GM12878 (cell line): ENCODE measurements around the gene CCDC61. TPM values are rescaled to one million over a fixed set of nuclear protein-coding genes. Genes with fewer than 3 reads are reported as not detected.

Source experiments
- ATAC-seq: fragments of 200-7000 bp; cut with Tn5 transposase; 3 replicates; pipeline ENCODE4 v1.9.1; 2020; ENCODE audit warnings: mild to moderate bottlenecking, moderate library complexity
- BruUV-seq: library from RNA; stranded (reverse); fragments of 400-500 nt; replicated peaks from 2 replicates; lab custom pipeline; 2021; lab: Mats Ljungman, UMichigan
- CTCF ChIA-PET: fragments of 300-600 bp; sonication (Branson Sonifier 250); formaldehyde crosslinking; extraction: SDS; loops from one replicate; lab custom pipeline; 2021; ENCODE audit warnings: inconsistent platforms; lab: Yijun Ruan, JAX
- POLR2A ChIA-PET: fragments of 350-600 bp; formaldehyde crosslinking; extraction: SDS; loops from one replicate; lab custom pipeline; 2021; ENCODE audit warnings: inconsistent platforms; lab: Charles Lee
- RAD21 ChIA-PET: fragments of 300-600 bp; sonication (Branson Sonifier 250); formaldehyde crosslinking; loops from one replicate; lab custom pipeline; 2023; ENCODE audit warnings: antibody characterized with exemption; ENCODE audit not compliant: unreplicated experiment; lab: Charles Lee
- SMC1A ChIA-PET: fragments of 300-600 bp; sonication (Branson Sonifier 250); formaldehyde crosslinking; loops from one replicate; lab custom pipeline; 2023; ENCODE audit not compliant: unreplicated experiment, uncharacterized antibody; lab: Charles Lee
- DNase-seq: peaks from one replicate; pipeline ENCODE4 v3.0.0-alpha.2; 2011; ENCODE audit warnings: low read depth, low spot score
- FAIRE-seq: peaks from 3 replicates; lab custom pipeline; 2011; peaks lifted over from hg19 to GRCh38; lab: Jason Lieb, UNC
- H2AFZ ChIP-seq: 2 replicates; pipeline ENCODE4 v1.6.0; 2011; ENCODE audit warnings: low read depth, low read length, control low read depth; ENCODE audit not compliant: control insufficient read depth
- H3K27ac ChIP-seq: 2 replicates; pipeline ENCODE4 v1.5.1; 2011; ENCODE audit warnings: control low read depth; ENCODE audit not compliant: control insufficient read depth, insufficient read depth
- H3K27me3 ChIP-seq, 2 experiments: replicated peaks in 1 of 2; 2 replicates each; pipeline versions ENCODE4 v1.6.0 to v1.6.1; 2011; ENCODE audit warnings: low read length in 1 of 2; ENCODE audit not compliant: control insufficient read depth in 2 of 2, insufficient read depth in 2 of 2
- H3K36me3 ChIP-seq, 2 experiments: 2 replicates each; pipeline ENCODE4 v1.5.1; 2011; ENCODE audit warnings: low read length in 1 of 2; ENCODE audit not compliant: control insufficient read depth in 2 of 2, insufficient read depth in 2 of 2
- H3K4me1 ChIP-seq: 2 replicates; pipeline ENCODE4 v1.6.1; 2011; ENCODE audit warnings: mild to moderate bottlenecking, low read length, moderate library complexity, mixed read lengths; ENCODE audit not compliant: control insufficient read depth, insufficient read depth
- H3K4me2 ChIP-seq: 2 replicates; pipeline ENCODE4 v1.6.0; 2011; ENCODE audit warnings: control low read depth; ENCODE audit not compliant: control insufficient read depth, insufficient read depth
- H3K4me3 ChIP-seq: fragments of 200-600 bp; sonication (generic); 2 replicates; pipeline ENCODE4 v1.5.1; 2016
- H3K79me2 ChIP-seq: 2 replicates; pipeline ENCODE4 v1.6.0; 2011; ENCODE audit warnings: low read length; ENCODE audit not compliant: control insufficient read depth, insufficient read depth
- H3K9ac ChIP-seq: 2 replicates; pipeline ENCODE4 v1.8.0; 2011; ENCODE audit warnings: low read length, control low read depth, mixed read lengths; ENCODE audit not compliant: control insufficient read depth, insufficient read depth
- H3K9me3 ChIP-seq: replicated peaks from 3 replicates; pipeline ENCODE4 v1.5.1; 2011; ENCODE audit warnings: mild to moderate bottlenecking, low read length; ENCODE audit not compliant: control insufficient read depth, insufficient read depth
- H4K20me1 ChIP-seq: 2 replicates; pipeline ENCODE4 v1.6.0; 2011; ENCODE audit not compliant: control insufficient read depth, insufficient read depth
- CREB1 ChIP-seq: IDR thresholded peaks from 2 replicates; pipeline ENCODE4 v1.6.1; 2012; ENCODE audit warnings: low read depth, mild to moderate bottlenecking, inconsistent platforms
- EGR1 ChIP-seq, 2 experiments: IDR thresholded peaks; 1 replicate in 1 of 2; 2 replicates in 1 of 2; pipeline ENCODE4 v1.6.1; 2011 to 2012; ENCODE audit warnings: low read depth in 2 of 2, low read length in 2 of 2, borderline replicate concordance in 1 of 2, mild to moderate bottlenecking in 1 of 2, moderate library complexity in 1 of 2
- ESRRA ChIP-seq: IDR thresholded peaks from 2 replicates; pipeline ENCODE4 v1.6.1; 2012; ENCODE audit warnings: mild to moderate bottlenecking, low read length, improper control_type of control experiment
- IRF4 ChIP-seq: IDR thresholded peaks from 2 replicates; pipeline ENCODE4 v1.6.1; 2011; ENCODE audit warnings: low read depth, low read length
- MEF2B ChIP-seq: fragments of 450-650 bp; IDR thresholded peaks from 2 replicates; pipeline ENCODE4 v1.6.1; 2018; ENCODE audit warnings: mild to moderate bottlenecking, moderate library complexity; ENCODE audit not compliant: partially characterized antibody, poor library complexity, severe bottlenecking
- SMAD1 ChIP-seq: fragments of 450-650 bp; IDR thresholded peaks from 2 replicates; pipeline ENCODE4 v1.6.1; 2018; ENCODE audit warnings: mild to moderate bottlenecking, low read depth; ENCODE audit not compliant: partially characterized antibody
- WGBS: methylation state at CpG from one replicate; pipeline ENCODE4 v1.1.6; 2016; ENCODE audit warnings: low lambda C conversion rate; ENCODE audit not compliant: insufficient replicate concordance, insufficient coverage; ENCODE audit errors: missing lambda C conversion rate; 5-methylcytosine and 5-hydroxymethylcytosine counted together
- in situ Hi-C: fragments of 300-500 bp; cut with MboI; formaldehyde crosslinking; loops from 9 replicates; pipeline ENCODE4 v1.14.3; 2018; ENCODE audit warnings: mixed read lengths
- intact Hi-C: fragments of 100-400 bp; cut with micrococcal nuclease; formaldehyde crosslinking; loops from one replicate; pipeline ENCODE4 v1.14.2; 2022; ENCODE audit not compliant: unreplicated experiment
- polyA plus RNA-seq, 11 experiments: library from polyadenylated mRNA; depleted of rRNA in 4 of 11; unstranded in 6 of 11; stranded (reverse) in 5 of 11; fragments of >200 nt; fragmentation: Nextera tagmentation in 4 of 11; fragmentation: Illumina TruSeq in 1 of 11; extraction: Ambion mirVana in 4 of 11; extraction: Trizol in 1 of 11; gene quantifications; 1 replicate in 1 of 11; 2 replicates in 10 of 11; pipeline versions ENCODE4 v1.2.1 to v1.2.3, GENCODE V29; 2011 to 2016; ENCODE audit warnings: inconsistent platforms in 2 of 11, missing spikeins in 2 of 11, low read depth in 1 of 11
- total RNA-seq, 4 experiments: library from RNA; depleted of rRNA in 3 of 4; stranded (reverse); fragments of >200 nt in 3 of 4; fragmentation: Illumina TruSeq in 1 of 4; extraction: Trizol in 1 of 4; gene quantifications; 2 replicates each; pipeline versions ENCODE4 v1.2.1 to v1.2.3, GENCODE V29; 2013 to 2021
- TF ChIP-seq, protein P1 (sequence below): fragments of 450-650 bp; IDR thresholded peaks from 2 replicates; pipeline ENCODE4 v1.6.1; 2016; ENCODE audit warnings: mild to moderate bottlenecking, moderate library complexity, borderline replicate concordance
- TF ChIP-seq, protein P2 (sequence below): fragments of 150-350 bp; IDR thresholded peaks from 2 replicates; pipeline ENCODE4 v1.6.1; 2016; ENCODE audit warnings: low read depth, low read length
- TF ChIP-seq, protein P3 (sequence below): IDR thresholded peaks from 2 replicates; pipeline ENCODE4 v1.6.1; 2012; ENCODE audit warnings: mild to moderate bottlenecking, low read depth, low read length
- TF ChIP-seq, protein P4 (sequence below): IDR thresholded peaks from 2 replicates; pipeline ENCODE4 v1.6.1; 2012; ENCODE audit warnings: low read length, inconsistent platforms

The CCDC61 gene
- total and polyA plus RNA-seq, 10 of the 15 experiments (the other 5 are each of a cell fraction or from before 2014, with no cell fraction given), result 0.27 to 27.1 (median 8.7) TPM

DNA sequence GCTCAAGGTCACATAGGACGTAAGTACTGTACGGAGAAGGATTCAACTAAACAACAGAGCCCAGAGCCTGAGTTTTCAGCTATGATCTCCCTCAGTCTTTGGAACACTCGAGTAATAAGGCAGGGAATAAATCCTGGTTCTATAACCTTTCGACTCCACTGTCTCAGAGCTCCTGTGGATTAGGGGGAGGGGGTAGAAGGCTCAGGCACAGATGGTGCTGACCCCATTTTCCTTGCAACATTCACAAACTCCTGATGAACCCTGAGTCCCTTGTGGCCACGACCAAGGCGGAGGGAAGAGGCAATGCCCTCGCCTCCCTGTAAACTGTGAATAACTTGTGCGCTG, 43.0 kb upstream of the CCDC61 start:
- FAIRE-seq, result no peak
- Histone ChIP-seq H3K9ac (no peak overlapping the region), H3K27me3 (no peaks in the 10 kb centered on the region), H2AFZ (no peak overlapping the region), H3K27ac (no peak overlapping the region), H3K9me3 (peaks cover 3% of the 10 kb centered on the region; the same call in 2 of the 3 replicates), H4K20me1 (no peaks in the 10 kb centered on the region), H3K4me1 (peaks cover 5% of the 10 kb centered on the region), H3K79me2 (no peaks in the 10 kb centered on the region), H3K36me3 (no peaks in the 10 kb centered on the region), H3K4me3 (no peak overlapping the region), H3K4me2 (no peak overlapping the region)
- no TSS peak for BruUV-seq
- no peak for DNase-seq
- ATAC-seq, result no peak
- TF ChIP-seq ESRRA, result no peak
- TF ChIP-seq, protein P1, sequence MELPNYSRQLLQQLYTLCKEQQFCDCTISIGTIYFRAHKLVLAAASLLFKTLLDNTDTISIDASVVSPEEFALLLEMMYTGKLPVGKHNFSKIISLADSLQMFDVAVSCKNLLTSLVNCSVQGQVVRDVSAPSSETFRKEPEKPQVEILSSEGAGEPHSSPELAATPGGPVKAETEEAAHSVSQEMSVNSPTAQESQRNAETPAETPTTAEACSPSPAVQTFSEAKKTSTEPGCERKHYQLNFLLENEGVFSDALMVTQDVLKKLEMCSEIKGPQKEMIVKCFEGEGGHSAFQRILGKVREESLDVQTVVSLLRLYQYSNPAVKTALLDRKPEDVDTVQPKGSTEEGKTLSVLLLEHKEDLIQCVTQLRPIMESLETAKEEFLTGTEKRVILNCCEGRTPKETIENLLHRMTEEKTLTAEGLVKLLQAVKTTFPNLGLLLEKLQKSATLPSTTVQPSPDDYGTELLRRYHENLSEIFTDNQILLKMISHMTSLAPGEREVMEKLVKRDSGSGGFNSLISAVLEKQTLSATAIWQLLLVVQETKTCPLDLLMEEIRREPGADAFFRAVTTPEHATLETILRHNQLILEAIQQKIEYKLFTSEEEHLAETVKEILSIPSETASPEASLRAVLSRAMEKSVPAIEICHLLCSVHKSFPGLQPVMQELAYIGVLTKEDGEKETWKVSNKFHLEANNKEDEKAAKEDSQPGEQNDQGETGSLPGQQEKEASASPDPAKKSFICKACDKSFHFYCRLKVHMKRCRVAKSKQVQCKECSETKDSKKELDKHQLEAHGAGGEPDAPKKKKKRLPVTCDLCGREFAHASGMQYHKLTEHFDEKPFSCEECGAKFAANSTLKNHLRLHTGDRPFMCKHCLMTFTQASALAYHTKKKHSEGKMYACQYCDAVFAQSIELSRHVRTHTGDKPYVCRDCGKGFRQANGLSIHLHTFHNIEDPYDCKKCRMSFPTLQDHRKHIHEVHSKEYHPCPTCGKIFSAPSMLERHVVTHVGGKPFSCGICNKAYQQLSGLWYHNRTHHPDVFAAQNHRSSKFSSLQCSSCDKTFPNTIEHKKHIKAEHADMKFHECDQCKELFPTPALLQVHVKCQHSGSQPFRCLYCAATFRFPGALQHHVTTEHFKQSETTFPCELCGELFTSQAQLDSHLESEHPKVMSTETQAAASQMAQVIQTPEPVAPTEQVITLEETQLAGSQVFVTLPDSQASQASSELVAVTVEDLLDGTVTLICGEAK, result no peak
- no peak for TF ChIP-seq CREB1
- no peak for TF ChIP-seq SMAD1
- TF ChIP-seq, protein P2, sequence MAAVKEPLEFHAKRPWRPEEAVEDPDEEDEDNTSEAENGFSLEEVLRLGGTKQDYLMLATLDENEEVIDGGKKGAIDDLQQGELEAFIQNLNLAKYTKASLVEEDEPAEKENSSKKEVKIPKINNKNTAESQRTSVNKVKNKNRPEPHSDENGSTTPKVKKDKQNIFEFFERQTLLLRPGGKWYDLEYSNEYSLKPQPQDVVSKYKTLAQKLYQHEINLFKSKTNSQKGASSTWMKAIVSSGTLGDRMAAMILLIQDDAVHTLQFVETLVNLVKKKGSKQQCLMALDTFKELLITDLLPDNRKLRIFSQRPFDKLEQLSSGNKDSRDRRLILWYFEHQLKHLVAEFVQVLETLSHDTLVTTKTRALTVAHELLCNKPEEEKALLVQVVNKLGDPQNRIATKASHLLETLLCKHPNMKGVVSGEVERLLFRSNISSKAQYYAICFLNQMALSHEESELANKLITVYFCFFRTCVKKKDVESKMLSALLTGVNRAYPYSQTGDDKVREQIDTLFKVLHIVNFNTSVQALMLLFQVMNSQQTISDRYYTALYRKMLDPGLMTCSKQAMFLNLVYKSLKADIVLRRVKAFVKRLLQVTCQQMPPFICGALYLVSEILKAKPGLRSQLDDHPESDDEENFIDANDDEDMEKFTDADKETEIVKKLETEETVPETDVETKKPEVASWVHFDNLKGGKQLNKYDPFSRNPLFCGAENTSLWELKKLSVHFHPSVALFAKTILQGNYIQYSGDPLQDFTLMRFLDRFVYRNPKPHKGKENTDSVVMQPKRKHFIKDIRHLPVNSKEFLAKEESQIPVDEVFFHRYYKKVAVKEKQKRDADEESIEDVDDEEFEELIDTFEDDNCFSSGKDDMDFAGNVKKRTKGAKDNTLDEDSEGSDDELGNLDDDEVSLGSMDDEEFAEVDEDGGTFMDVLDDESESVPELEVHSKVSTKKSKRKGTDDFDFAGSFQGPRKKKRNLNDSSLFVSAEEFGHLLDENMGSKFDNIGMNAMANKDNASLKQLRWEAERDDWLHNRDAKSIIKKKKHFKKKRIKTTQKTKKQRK, result no peak
- no peak for TF ChIP-seq MEF2B
- TF ChIP-seq EGR1 (IDR thresholded peaks at IDR 0.05; ENCODE audit: borderline replicate concordance in 1 of 2, low read depth in 2 of 2, low read length in 2 of 2), result no peak
- TF ChIP-seq, protein P3, sequence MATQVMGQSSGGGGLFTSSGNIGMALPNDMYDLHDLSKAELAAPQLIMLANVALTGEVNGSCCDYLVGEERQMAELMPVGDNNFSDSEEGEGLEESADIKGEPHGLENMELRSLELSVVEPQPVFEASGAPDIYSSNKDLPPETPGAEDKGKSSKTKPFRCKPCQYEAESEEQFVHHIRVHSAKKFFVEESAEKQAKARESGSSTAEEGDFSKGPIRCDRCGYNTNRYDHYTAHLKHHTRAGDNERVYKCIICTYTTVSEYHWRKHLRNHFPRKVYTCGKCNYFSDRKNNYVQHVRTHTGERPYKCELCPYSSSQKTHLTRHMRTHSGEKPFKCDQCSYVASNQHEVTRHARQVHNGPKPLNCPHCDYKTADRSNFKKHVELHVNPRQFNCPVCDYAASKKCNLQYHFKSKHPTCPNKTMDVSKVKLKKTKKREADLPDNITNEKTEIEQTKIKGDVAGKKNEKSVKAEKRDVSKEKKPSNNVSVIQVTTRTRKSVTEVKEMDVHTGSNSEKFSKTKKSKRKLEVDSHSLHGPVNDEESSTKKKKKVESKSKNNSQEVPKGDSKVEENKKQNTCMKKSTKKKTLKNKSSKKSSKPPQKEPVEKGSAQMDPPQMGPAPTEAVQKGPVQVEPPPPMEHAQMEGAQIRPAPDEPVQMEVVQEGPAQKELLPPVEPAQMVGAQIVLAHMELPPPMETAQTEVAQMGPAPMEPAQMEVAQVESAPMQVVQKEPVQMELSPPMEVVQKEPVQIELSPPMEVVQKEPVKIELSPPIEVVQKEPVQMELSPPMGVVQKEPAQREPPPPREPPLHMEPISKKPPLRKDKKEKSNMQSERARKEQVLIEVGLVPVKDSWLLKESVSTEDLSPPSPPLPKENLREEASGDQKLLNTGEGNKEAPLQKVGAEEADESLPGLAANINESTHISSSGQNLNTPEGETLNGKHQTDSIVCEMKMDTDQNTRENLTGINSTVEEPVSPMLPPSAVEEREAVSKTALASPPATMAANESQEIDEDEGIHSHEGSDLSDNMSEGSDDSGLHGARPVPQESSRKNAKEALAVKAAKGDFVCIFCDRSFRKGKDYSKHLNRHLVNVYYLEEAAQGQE, result no peak
- no peak for TF ChIP-seq IRF4
- TF ChIP-seq, protein P4, sequence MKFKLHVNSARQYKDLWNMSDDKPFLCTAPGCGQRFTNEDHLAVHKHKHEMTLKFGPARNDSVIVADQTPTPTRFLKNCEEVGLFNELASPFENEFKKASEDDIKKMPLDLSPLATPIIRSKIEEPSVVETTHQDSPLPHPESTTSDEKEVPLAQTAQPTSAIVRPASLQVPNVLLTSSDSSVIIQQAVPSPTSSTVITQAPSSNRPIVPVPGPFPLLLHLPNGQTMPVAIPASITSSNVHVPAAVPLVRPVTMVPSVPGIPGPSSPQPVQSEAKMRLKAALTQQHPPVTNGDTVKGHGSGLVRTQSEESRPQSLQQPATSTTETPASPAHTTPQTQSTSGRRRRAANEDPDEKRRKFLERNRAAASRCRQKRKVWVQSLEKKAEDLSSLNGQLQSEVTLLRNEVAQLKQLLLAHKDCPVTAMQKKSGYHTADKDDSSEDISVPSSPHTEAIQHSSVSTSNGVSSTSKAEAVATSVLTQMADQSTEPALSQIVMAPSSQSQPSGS, result no peak
- intact Hi-C loops (no loop called here), in situ Hi-C loops (no loop called here)
- SMC1A ChIA-PET, result no interaction called here
- CTCF ChIA-PET, result no interaction called here
- RAD21 ChIA-PET, result no interaction called here
- POLR2A ChIA-PET, result interaction anchor here (0.6 kb wide), 1 partner anchor 9 kb away, joined by 3 read pairs; no protein-coding TSS in a partner anchor
- 34% methylated on average over 8 of the region's 8 CpGs for WGBS
